Sigmoid colon (tissue), 3 donors: ENCODE data around the gene ZNF837.

Experiments used
- POLR2A ChIP-seq, 2 donors: fragments of 450-650 bp; IDR thresholded peaks; one replicate each; pipeline ENCODE4 v1.6.1; 2016; ENCODE audit warnings: antibody characterized with exemption in 2 of 2, mild to moderate bottlenecking in 2 of 2, moderate library complexity in 2 of 2
- TF ChIP-seq, protein P1 (sequence below), 4 experiments: fragments of 450-650 bp in 3 of 4; fragments of 200-600 bp in 1 of 4; IDR thresholded peaks; one replicate each; pipeline ENCODE4 v1.5.1; 2016 to 2019; ENCODE audit warnings: antibody characterized with exemption in 4 of 4, mild to moderate bottlenecking in 3 of 4, moderate library complexity in 2 of 4

- TF ChIP-seq, protein P1, sequence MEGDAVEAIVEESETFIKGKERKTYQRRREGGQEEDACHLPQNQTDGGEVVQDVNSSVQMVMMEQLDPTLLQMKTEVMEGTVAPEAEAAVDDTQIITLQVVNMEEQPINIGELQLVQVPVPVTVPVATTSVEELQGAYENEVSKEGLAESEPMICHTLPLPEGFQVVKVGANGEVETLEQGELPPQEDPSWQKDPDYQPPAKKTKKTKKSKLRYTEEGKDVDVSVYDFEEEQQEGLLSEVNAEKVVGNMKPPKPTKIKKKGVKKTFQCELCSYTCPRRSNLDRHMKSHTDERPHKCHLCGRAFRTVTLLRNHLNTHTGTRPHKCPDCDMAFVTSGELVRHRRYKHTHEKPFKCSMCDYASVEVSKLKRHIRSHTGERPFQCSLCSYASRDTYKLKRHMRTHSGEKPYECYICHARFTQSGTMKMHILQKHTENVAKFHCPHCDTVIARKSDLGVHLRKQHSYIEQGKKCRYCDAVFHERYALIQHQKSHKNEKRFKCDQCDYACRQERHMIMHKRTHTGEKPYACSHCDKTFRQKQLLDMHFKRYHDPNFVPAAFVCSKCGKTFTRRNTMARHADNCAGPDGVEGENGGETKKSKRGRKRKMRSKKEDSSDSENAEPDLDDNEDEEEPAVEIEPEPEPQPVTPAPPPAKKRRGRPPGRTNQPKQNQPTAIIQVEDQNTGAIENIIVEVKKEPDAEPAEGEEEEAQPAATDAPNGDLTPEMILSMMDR (IDR thresholded peaks at IDR 0.05): peak in 2 of 4 experiments; percentile 12 to 31
- TF ChIP-seq POLR2A (IDR thresholded peaks at IDR 0.05): no peak
Observed at GRCh38 chr19:58406818-58407657, 26.2 kb upstream of the ZNF837 start.
